Measurements from ENCODE around the gene OR9Q2.

DNA sequence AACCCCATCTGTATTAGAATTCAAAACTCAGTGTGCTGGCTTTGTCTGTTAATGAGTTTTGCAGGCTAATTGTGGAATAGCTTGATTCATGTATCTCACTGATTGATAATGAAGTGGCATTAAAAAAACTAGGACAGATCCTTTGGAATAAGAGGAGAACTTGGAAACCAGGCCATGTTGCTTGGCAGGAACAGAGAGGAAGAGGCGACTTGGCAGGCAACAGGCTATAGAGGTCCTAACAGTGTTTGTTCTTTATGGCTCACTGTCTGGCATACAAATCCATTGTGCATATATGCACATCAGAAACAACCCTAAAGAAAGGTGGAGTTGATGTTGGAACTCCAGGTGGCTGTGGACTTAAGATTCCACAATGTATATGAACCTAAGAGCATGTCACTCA is 46.1 kb upstream of the OR9Q2 start:
- TF ChIP-seq POLR2AphosphoS5 (IDR thresholded peaks at IDR 0.05; ENCODE audit: low read depth, low read length) (no peak), POLR2A (IDR thresholded peaks at IDR 0.05; ENCODE audit: low read depth, low read length) (no peak), TAF1 (IDR thresholded peaks at IDR 0.05; ENCODE audit: borderline replicate concordance, low read depth, low read length) (no peak)

Data from GM12892 (cell line).